Epidermal melanocyte (primary cell): Measurements from ENCODE around the gene SLC45A3.
A peak's percentile ranks its signal among the peaks of the same experiment; 100 is the strongest.
"Not testable (repeated sequence)": the region's sequence is repeated elsewhere in the genome, so short reads cannot be mapped to it uniquely, and the experiment has no call there.

Experiments
- DNase-seq: peaks from one replicate; pipeline ENCODE4 v3.0.0; 2011; ENCODE audit warnings: low spot score; ENCODE audit not compliant: insufficient read length

The SLC45A3 gene

GRCh38 chr1:205636138-205636530 lies 44.2 kb downstream of the SLC45A3 start:
- DNase-seq = not testable (repeated sequence)

GRCh38 chr1:205633421-205633976 lies 46.8 kb downstream of the SLC45A3 start:
- no peak for DNase-seq

- no peak for DNase-seq
These were observed 47.6 kb downstream of the SLC45A3 start for GRCh38 chr1:205632669-205633169.

GRCh38 chr1:205631768-205632668 lies 48.3 kb downstream of the SLC45A3 start, which contains the start of gene ELK4:
TSS of gene ELK4 (minus strand) at chr1:205632011. CDS start at chr1:205623882, 8,129 bp downstream.
- DNase-seq = peak; percentile 95

GRCh38 chr1:205631010-205631767 lies 49.1 kb downstream of the SLC45A3 start:
- peak; percentile 27 for DNase-seq

GRCh38 chr1:205630651-205631009 lies 49.7 kb downstream of the SLC45A3 start:
- no peak for DNase-seq

- DNase-seq = no peak
These were observed 50.1 kb downstream of the SLC45A3 start for GRCh38 chr1:205630241-205630640.

- no peak for DNase-seq
These were observed 50.6 kb downstream of the SLC45A3 start for GRCh38 chr1:205629751-205630150.

GRCh38 chr1:205627956-205628355 lies 52.4 kb downstream of the SLC45A3 start:
- DNase-seq = no peak

GRCh38 chr1:205626216-205626615 lies 54.1 kb downstream of the SLC45A3 start:
- DNase-seq = no peak

- DNase-seq = no peak
These were observed 56.7 kb downstream of the SLC45A3 start for GRCh38 chr1:205623646-205624045.

GRCh38 chr1:205620269-205620668 lies 60.0 kb downstream of the SLC45A3 start:
- no peak for DNase-seq

- DNase-seq = no peak
These were observed 60.9 kb downstream of the SLC45A3 start for GRCh38 chr1:205619376-205619775.

GRCh38 chr1:205616563-205617293 lies 63.6 kb downstream of the SLC45A3 start:
- DNase-seq = no peak

- DNase-seq = no peak
These were observed 64.5 kb downstream of the SLC45A3 start for GRCh38 chr1:205615789-205616188.

- no peak for DNase-seq
These were observed 66.4 kb downstream of the SLC45A3 start for GRCh38 chr1:205613854-205614412.

- DNase-seq = no peak
These were observed 67.8 kb downstream of the SLC45A3 start for GRCh38 chr1:205612556-205612955.

GRCh38 chr1:205612104-205612503 lies 68.2 kb downstream of the SLC45A3 start:
- DNase-seq = no peak

GRCh38 chr1:205610901-205611466 lies 69.3 kb downstream of the SLC45A3 start:
- DNase-seq = no peak

GRCh38 chr1:205610036-205610435 lies 70.3 kb downstream of the SLC45A3 start:
- no peak for DNase-seq
